UCSD-AML1 (cell line): ENCODE results near the gene VPS72.

ENCODE experiments used
- DNase-seq: peaks from one replicate; lab custom pipeline; 2025; ENCODE audit not compliant: unreplicated experiment; lab: John Stamatoyannopoulos, UW

VPS72 gene

GRCh38 chr1:151145304-151146071 is 44.5 kb downstream of the VPS72 start:
- DNase-seq = no peak

- DNase-seq = no peak
Measured at GRCh38 chr1:151144474-151145303, 45.3 kb downstream of the VPS72 start.

- DNase-seq = no peak
Measured at GRCh38 chr1:151143986-151144385, 46.0 kb downstream of the VPS72 start.

GRCh38 chr1:151143057-151143435 is 47.0 kb downstream of the VPS72 start:
- DNase-seq = no peak

- no peak for DNase-seq
Measured at GRCh38 chr1:151142411-151143056, 47.5 kb downstream of the VPS72 start.

GRCh38 chr1:151137789-151138188 is 52.2 kb downstream of the VPS72 start:
- DNase-seq = no peak

GRCh38 chr1:151135433-151136385 is 54.3 kb downstream of the VPS72 start:
- no peak for DNase-seq

- DNase-seq = no peak
Measured at GRCh38 chr1:151134991-151135390, 55.0 kb downstream of the VPS72 start.

- no peak for DNase-seq
Measured at GRCh38 chr1:151134396-151134795, 55.6 kb downstream of the VPS72 start.

- no peak for DNase-seq
Measured at GRCh38 chr1:151133018-151133806, 56.8 kb downstream of the VPS72 start.

- no peak for DNase-seq
Measured at GRCh38 chr1:151132335-151133017, 57.5 kb downstream of the VPS72 start.

- DNase-seq = no peak
Measured at GRCh38 chr1:151131701-151132334, 58.2 kb downstream of the VPS72 start.

GRCh38 chr1:151130987-151131586 is 58.9 kb downstream of the VPS72 start:
- DNase-seq = no peak

- DNase-seq = no peak
Measured at GRCh38 chr1:151128800-151129199, 61.2 kb downstream of the VPS72 start.
